ENCODE results near the gene HES1.
"Not testable (repeated sequence)": the region's sequence is repeated elsewhere in the genome, so short reads cannot be mapped to it uniquely, and the experiment has no call there.

HES1 gene

GRCh38 chr3:194142156-194142910 is 6.4 kb downstream of the HES1 start:
- DNase-seq = no peak

- DNase-seq = no peak
These were observed 9.8 kb downstream of the HES1 start for GRCh38 chr3:194145702-194146101.

GRCh38 chr3:194147679-194148078 is 11.7 kb downstream of the HES1 start:
- no peak for DNase-seq

GRCh38 chr3:194148383-194148782 is 12.4 kb downstream of the HES1 start:
- DNase-seq = no peak

GRCh38 chr3:194150252-194150934 is 14.4 kb downstream of the HES1 start:
- DNase-seq = no peak

GRCh38 chr3:194150935-194151302 is 15.0 kb downstream of the HES1 start:
- not testable (repeated sequence) for DNase-seq

- DNase-seq = no peak
These were observed 18.4 kb downstream of the HES1 start for GRCh38 chr3:194154346-194154745.

GRCh38 chr3:194156095-194156494 is 20.1 kb downstream of the HES1 start:
- DNase-seq = no peak

- DNase-seq = no peak
These were observed 23.0 kb downstream of the HES1 start for GRCh38 chr3:194158942-194159439.

- DNase-seq = no peak
These were observed 24.2 kb downstream of the HES1 start for GRCh38 chr3:194160158-194160557.

- no peak for DNase-seq
These were observed 25.4 kb downstream of the HES1 start for GRCh38 chr3:194161131-194162045.

- no peak for DNase-seq
These were observed 26.2 kb downstream of the HES1 start for GRCh38 chr3:194162070-194162678.

- no peak for DNase-seq
These were observed 27.1 kb downstream of the HES1 start for GRCh38 chr3:194162817-194163584.

GRCh38 chr3:194163697-194164096 is 27.7 kb downstream of the HES1 start:
- DNase-seq = no peak

- no peak for DNase-seq
These were observed 28.9 kb downstream of the HES1 start for GRCh38 chr3:194164861-194165260.

GRCh38 chr3:194165271-194166018 is 29.5 kb downstream of the HES1 start:
- DNase-seq = no peak

- DNase-seq = no peak
These were observed 30.9 kb downstream of the HES1 start for GRCh38 chr3:194166682-194167479.

GRCh38 chr3:194167480-194168282 is 31.7 kb downstream of the HES1 start:
- no peak for DNase-seq

- no peak for DNase-seq
These were observed 33.0 kb downstream of the HES1 start for GRCh38 chr3:194168994-194169393.

- DNase-seq = no peak
These were observed 33.6 kb downstream of the HES1 start for GRCh38 chr3:194169595-194169994.

Measured in activated CD4-positive, alpha-beta T cell treated with anti-CD3 and anti-CD28 coated beads, Interleukin-2, Interleukin-6, amounts not matched to agents 100 ng/mL and 50 ng/mL, durations not matched to agents 16 hours and 8 hours (primary cell).